Measurements from ENCODE around the gene COL23A1.
A peak's percentile ranks its signal among the peaks of the same experiment; 100 is the strongest.
"Not testable (repeated sequence)": the region's sequence is repeated elsewhere in the genome, so short reads cannot be mapped to it uniquely, and the experiment has no call there.

The COL23A1 gene

DNA sequence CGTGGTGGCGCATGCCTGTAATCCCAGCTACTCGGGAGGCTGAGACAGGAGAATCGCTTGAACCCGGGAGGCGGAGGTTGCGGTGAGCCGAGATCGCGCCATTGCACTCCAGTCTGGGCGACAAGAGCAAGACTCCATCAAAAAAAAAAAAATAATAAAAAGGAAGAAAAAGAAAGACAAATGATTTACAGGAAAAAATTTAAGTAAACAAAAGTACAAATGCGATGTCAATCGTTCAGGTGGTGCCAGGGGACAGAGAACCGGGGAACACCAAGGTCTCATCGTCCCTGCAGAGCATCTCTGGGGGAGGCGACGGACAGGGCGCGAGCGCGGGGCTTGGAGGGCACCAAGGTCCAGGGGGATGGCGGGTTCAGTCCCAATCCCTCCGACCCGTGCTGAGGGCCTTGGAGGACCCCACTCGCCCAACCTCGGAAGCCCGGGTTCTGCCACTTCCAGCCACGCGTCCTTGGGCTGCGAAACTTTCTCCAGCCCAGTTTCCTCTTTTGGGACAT lies 386.5 kb downstream of the COL23A1 start:
- TF ChIP-seq, protein P1, sequence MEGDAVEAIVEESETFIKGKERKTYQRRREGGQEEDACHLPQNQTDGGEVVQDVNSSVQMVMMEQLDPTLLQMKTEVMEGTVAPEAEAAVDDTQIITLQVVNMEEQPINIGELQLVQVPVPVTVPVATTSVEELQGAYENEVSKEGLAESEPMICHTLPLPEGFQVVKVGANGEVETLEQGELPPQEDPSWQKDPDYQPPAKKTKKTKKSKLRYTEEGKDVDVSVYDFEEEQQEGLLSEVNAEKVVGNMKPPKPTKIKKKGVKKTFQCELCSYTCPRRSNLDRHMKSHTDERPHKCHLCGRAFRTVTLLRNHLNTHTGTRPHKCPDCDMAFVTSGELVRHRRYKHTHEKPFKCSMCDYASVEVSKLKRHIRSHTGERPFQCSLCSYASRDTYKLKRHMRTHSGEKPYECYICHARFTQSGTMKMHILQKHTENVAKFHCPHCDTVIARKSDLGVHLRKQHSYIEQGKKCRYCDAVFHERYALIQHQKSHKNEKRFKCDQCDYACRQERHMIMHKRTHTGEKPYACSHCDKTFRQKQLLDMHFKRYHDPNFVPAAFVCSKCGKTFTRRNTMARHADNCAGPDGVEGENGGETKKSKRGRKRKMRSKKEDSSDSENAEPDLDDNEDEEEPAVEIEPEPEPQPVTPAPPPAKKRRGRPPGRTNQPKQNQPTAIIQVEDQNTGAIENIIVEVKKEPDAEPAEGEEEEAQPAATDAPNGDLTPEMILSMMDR (IDR thresholded peaks at IDR 0.05; ENCODE audit: insufficient read depth, low read depth, low read length, missing control alignments): no peak
- no peak for DNase-seq (ENCODE audit: low read depth)
- H3K4me3 ChIP-seq (ENCODE audit: low read length): peak overlapping the region; percentile 96

DNA sequence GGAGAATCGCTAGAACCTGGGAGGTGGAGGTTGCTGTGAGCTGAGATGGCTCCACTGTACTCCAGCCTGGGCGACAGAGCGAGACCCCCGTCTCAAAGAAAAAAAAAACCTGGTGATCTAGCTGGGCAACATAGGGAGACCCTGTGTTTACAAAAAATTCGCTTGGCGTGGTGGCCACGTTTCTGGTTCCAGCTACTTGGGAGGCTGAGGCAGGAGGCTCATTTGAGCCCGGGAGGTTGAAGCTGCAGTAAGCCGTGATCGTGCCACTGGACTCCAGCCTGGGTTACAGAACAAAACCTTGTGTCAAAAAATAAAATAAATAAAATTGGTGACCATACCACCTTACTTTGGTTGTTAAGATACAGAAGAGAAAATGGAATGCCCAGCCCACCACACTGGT lies 387.7 kb downstream of the COL23A1 start:
- H3K4me3 ChIP-seq (ENCODE audit: low read length): no peak overlapping the region
- no peak for DNase-seq (ENCODE audit: low read depth)
- TF ChIP-seq, protein P1 (IDR thresholded peaks at IDR 0.05; ENCODE audit: insufficient read depth, low read depth, low read length, missing control alignments): no peak

DNA sequence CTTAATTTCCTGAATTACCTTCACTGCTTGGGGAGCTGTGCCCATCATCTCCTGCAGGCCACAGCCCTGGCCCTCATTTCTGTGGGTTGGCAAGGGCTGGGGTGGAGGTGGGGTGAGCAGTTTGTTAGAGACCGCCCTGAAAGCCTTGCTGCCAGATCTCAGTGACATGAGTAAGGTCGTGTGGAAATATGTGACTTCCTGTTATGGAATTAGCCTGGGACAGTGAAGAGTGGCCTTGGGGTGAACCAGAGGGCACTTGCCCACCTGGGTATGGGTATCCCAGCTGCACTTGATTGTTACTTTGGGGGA lies 388.3 kb downstream of the COL23A1 start:
- H3K4me3 ChIP-seq (ENCODE audit: low read length): no peak overlapping the region
- TF ChIP-seq, protein P1 (IDR thresholded peaks at IDR 0.05; ENCODE audit: insufficient read depth, low read depth, low read length, missing control alignments): no peak
- DNase-seq (ENCODE audit: low read depth): no peak

DNA sequence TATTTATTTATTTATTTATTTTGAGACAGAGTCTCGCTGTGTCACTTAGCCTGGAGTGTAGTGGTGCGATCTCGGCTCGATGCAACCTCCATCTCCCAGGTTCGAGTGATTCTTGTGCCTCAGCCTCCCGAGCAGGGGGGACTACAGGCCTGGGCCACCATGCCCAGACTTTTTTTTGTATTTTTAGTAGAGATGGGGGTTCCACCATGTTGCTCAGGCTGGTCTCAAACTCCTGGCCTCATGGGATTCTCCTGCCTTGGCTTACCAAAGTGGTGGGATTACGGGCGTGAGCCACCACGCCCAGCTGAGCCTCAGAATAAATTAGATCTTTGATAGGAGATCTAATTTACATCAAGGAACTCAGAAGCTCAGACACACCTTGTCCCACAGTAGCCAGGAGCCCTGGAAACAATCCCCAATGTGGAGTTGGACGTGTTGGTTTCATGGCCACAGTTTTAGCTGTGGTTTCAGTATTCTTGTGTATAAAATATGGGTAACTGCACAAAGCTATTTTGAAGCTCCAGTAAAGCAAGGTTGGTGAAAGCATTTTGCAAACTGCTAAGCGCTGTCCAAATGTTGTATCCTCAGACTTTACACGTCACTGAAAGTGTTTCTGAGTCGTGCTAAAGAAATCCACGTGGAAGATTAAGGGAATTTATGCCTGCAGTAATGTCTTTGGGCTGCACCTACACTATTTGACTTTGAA lies 388.8 kb downstream of the COL23A1 start:
- TF ChIP-seq, protein P1 (IDR thresholded peaks at IDR 0.05; ENCODE audit: insufficient read depth, low read depth, low read length, missing control alignments): no peak
- DNase-seq (ENCODE audit: low read depth): peak; percentile 40
- no peak overlapping the region for H3K4me3 ChIP-seq (ENCODE audit: low read length)

DNA sequence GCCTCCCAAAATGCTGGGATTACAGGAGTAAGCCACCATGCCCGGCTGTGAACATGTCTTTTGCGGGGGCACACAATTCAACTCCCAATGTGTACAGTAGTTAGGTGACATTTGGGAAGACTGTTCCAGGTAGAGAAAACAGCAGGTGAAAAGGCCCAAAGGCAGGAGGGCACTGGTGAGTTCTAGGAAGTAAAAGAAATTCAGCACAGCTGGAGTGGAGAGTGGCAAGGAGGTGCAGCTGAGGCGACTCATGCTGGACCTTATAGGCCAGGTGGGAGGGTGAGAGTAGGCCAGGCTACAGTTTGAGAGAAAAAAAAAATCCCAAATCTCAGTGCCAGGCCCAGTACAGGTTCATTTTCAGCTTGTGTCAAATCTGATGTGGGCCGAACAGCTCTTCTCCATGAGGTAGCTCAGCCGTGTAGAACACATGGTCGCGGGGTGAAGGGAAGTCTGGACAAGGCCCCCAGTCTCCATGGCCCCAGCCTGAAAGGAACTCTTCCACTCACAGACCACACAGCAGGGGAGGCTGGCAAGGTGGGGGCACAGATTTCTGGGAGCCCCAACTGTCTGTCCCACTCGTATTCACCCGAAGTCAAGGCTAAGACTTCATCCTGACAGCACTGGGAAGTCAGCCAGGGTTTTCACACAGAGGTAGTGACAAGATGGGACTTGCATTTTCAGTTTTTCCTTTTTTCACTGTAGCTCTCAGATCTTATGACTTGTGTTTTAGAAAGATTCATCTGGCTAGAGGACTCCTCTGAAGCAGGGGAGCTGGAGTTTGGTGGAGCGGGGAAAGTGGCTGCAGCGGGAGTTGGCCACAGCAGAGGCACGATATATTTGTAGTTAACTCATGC lies 390.4 kb downstream of the COL23A1 start:
- DNase-seq (ENCODE audit: low read depth): peak; percentile 81
- no peak overlapping the region for H3K4me3 ChIP-seq (ENCODE audit: low read length)
- TF ChIP-seq, protein P1 (IDR thresholded peaks at IDR 0.05; ENCODE audit: insufficient read depth, low read depth, low read length, missing control alignments): no peak

DNA sequence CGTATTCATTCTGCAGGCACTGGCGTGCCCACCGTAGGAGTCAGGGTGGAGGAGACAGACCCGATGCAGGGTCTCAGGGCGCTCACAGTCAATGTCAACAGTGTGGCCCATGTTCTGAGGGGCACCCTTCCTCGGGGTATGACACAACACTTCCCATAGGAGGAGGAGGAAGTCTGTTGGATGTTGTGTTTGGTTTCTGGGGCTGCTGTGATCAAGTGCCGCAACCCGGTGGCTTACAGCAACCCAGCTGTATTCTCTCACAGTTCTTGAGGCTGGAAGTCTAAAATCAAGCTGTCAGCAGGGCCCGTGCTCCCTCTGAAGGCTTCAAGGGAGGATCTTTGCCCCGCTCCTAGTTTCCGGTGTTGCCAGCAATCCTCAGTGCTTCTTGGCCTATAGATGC lies 391.5 kb downstream of the COL23A1 start:
- no peak overlapping the region for H3K4me3 ChIP-seq (ENCODE audit: low read length)
- TF ChIP-seq, protein P1 (IDR thresholded peaks at IDR 0.05; ENCODE audit: insufficient read depth, low read depth, low read length, missing control alignments): no peak
- DNase-seq (ENCODE audit: low read depth): no peak

DNA sequence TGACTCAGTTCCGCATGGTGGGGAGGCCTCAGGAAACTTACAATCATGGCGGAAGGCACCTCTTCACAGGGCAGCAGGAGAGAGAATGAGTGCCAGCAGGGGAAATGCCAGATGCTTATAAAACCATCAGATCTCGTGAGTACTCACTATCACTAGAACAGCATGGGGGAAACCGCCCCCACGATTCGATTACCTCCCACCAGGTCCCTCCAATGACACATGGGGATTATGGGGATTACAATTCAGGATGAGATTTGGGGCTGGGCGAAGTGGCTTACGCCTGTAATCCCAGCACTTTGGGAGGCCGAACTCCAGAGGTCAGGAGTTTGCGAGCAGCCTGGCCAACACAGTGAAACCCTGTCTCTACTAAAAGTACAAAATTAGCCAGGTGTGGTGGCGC lies 392.0 kb downstream of the COL23A1 start:
- H3K4me3 ChIP-seq (ENCODE audit: low read length); DNase-seq (ENCODE audit: low read depth): not testable (repeated sequence)

Measured in epithelial cell of esophagus (primary cell).